Panc1 (cell line): ENCODE results near the gene MEX3C. TPM values are rescaled to one million over a fixed set of nuclear protein-coding genes. Genes with fewer than 3 reads are reported as not detected.

Experiments used
- ATAC-seq: fragments of 200-7000 bp; cut with Tn5 transposase; 2 replicates; pipeline ENCODE4 v1.9.1; 2020; ENCODE audit warnings: mild to moderate bottlenecking, moderate library complexity
- BruUV-seq: library from RNA; stranded (reverse); fragments of 400-500 nt; replicated peaks from 2 replicates; lab custom pipeline; 2021; lab: Mats Ljungman, UMichigan
- CTCF ChIA-PET: fragments of 300-600 bp; sonication (Branson Sonifier 250); formaldehyde crosslinking; loops from one replicate; lab custom pipeline; 2022; ENCODE audit warnings: antibody characterized with exemption; lab: Charles Lee
- POLR2A ChIA-PET: fragments of 300-600 bp; sonication (Branson Sonifier 250); formaldehyde crosslinking; loops from one replicate; lab custom pipeline; 2022; ENCODE audit warnings: antibody characterized with exemption; lab: Charles Lee
- DNase-seq: peaks from one replicate; pipeline ENCODE4 v3.0.0-alpha.2; 2010; ENCODE audit warnings: low read depth, low spot score
- H3K27ac ChIP-seq: 2 replicates; pipeline ENCODE4 v1.5.1; 2011; ENCODE audit warnings: mild to moderate bottlenecking, low read length, inconsistent platforms
- H3K27me3 ChIP-seq: fragments of 200-500 bp; sonication (Bioruptor generic); 2 replicates; pipeline ENCODE4 v1.6.0; 2014; ENCODE audit warnings: low read length, inconsistent platforms; ENCODE audit not compliant: control insufficient read depth, insufficient read depth
- H3K36me3 ChIP-seq: fragments of 200-500 bp; sonication (Bioruptor generic); 2 replicates; pipeline ENCODE4 v1.5.1; 2014; ENCODE audit warnings: inconsistent platforms, mild to moderate bottlenecking, low read length, moderate library complexity; ENCODE audit not compliant: control insufficient read depth, insufficient read depth
- H3K4me1 ChIP-seq: 2 replicates; pipeline ENCODE4 v1.5.1; 2011; ENCODE audit warnings: inconsistent platforms, mild to moderate bottlenecking, low read length, moderate library complexity; ENCODE audit not compliant: control insufficient read depth, insufficient read depth
- H3K4me3 ChIP-seq, 2 experiments: 2 replicates each; pipeline ENCODE4 v1.5.1; 2011 to 2012; ENCODE audit warnings: low read depth in 2 of 2, low read length in 2 of 2, mild to moderate bottlenecking in 2 of 2, inconsistent platforms in 1 of 2, moderate library complexity in 1 of 2
- H3K9me3 ChIP-seq: fragments of 200-500 bp; sonication (Bioruptor generic); 2 replicates; pipeline ENCODE4 v1.5.1; 2014; ENCODE audit warnings: low read depth, mild to moderate bottlenecking, inconsistent platforms, low read length, moderate library complexity; ENCODE audit not compliant: control insufficient read depth, insufficient read depth
- POLR2AphosphoS5 ChIP-seq: IDR thresholded peaks from 2 replicates; pipeline ENCODE4 v1.6.1; 2012; ENCODE audit warnings: mild to moderate bottlenecking, low read depth, low read length, moderate library complexity
- SIN3A ChIP-seq: IDR thresholded peaks from 2 replicates; pipeline ENCODE4 v1.6.1; 2012; ENCODE audit warnings: low read depth, mild to moderate bottlenecking, low read length, moderate library complexity, borderline replicate concordance; ENCODE audit not compliant: insufficient read depth
- TCF7L2 ChIP-seq: IDR thresholded peaks from 2 replicates; pipeline ENCODE4 v1.6.1; 2011; ENCODE audit warnings: mild to moderate bottlenecking, low read depth, low read length, inconsistent platforms
- in situ Hi-C: cut with HindIII; loops from 2 replicates; pipeline ENCODE4 v1.10.0; 2016; ENCODE audit warnings: low sequenced_read_pairs, low pct_unique_long_range_greater_than_20kb
- intact Hi-C: fragments of 100-400 bp; cut with micrococcal nuclease; formaldehyde crosslinking; loops from one replicate; pipeline ENCODE4 v1.10.0; 2022; ENCODE audit not compliant: unreplicated experiment
- total RNA-seq: library from RNA; stranded (reverse); gene quantifications from one replicate; pipeline ENCODE4 v1.2.1, GENCODE V29; 2021; ENCODE audit not compliant: unreplicated experiment
- TF ChIP-seq, protein P1 (sequence below): fragments of 450-650 bp; IDR thresholded peaks from 2 replicates; pipeline ENCODE4 v1.5.1; 2017; ENCODE audit warnings: mild to moderate bottlenecking
- TF ChIP-seq, protein P2 (sequence below), 2 experiments: IDR thresholded peaks; 2 replicates each; pipeline ENCODE4 v1.6.1; 2011 to 2012; ENCODE audit warnings: low read depth in 2 of 2, control low read depth in 1 of 2, low read length in 1 of 2, mild to moderate bottlenecking in 1 of 2, moderate library complexity in 1 of 2; ENCODE audit not compliant: insufficient read depth in 1 of 2

Gene MEX3C
- total RNA-seq, 1 experiment from 2014 or later = 29.0 TPM

DNA sequence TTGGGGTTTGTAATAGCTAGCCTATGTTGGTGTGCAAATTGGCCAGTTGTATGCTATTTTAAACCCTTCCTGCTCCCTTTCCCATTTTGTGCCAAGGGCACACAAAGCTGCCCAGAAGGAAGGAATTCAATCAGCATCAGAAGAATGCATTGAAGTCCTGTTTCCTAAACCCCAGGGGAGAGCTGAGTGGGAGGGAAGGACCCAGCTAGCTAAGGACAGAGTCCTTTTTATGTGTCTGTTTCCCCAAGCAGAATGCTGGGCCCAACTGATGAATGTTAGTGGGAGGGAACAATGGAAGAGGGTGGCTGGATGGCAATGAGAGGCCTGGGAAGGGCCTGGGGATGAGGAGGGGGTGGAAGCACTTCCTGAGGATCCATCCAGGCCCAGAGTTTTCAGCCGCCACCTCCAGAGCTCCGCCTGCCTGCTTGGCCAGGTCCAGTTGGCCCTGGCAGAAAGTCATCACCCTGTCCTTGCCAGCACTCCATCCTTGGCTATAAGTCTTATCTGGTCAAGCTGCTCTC, 32.7 kb downstream of the MEX3C start:
- Histone ChIP-seq H3K36me3 (no peaks in the 10 kb centered on the region), H3K4me3 (no peak overlapping the region), H3K9me3 (no peaks in the 10 kb centered on the region), H3K27ac (no peak overlapping the region), H3K4me1 (no peaks in the 10 kb centered on the region), H3K27me3 (no peaks in the 10 kb centered on the region)
- DNase-seq (no peak), ATAC-seq (no peak)
- in situ Hi-C loops = no loop called here
- no peak for TF ChIP-seq TCF7L2
- TF ChIP-seq, protein P1, sequence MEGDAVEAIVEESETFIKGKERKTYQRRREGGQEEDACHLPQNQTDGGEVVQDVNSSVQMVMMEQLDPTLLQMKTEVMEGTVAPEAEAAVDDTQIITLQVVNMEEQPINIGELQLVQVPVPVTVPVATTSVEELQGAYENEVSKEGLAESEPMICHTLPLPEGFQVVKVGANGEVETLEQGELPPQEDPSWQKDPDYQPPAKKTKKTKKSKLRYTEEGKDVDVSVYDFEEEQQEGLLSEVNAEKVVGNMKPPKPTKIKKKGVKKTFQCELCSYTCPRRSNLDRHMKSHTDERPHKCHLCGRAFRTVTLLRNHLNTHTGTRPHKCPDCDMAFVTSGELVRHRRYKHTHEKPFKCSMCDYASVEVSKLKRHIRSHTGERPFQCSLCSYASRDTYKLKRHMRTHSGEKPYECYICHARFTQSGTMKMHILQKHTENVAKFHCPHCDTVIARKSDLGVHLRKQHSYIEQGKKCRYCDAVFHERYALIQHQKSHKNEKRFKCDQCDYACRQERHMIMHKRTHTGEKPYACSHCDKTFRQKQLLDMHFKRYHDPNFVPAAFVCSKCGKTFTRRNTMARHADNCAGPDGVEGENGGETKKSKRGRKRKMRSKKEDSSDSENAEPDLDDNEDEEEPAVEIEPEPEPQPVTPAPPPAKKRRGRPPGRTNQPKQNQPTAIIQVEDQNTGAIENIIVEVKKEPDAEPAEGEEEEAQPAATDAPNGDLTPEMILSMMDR = no peak
- TF ChIP-seq, protein P2, sequence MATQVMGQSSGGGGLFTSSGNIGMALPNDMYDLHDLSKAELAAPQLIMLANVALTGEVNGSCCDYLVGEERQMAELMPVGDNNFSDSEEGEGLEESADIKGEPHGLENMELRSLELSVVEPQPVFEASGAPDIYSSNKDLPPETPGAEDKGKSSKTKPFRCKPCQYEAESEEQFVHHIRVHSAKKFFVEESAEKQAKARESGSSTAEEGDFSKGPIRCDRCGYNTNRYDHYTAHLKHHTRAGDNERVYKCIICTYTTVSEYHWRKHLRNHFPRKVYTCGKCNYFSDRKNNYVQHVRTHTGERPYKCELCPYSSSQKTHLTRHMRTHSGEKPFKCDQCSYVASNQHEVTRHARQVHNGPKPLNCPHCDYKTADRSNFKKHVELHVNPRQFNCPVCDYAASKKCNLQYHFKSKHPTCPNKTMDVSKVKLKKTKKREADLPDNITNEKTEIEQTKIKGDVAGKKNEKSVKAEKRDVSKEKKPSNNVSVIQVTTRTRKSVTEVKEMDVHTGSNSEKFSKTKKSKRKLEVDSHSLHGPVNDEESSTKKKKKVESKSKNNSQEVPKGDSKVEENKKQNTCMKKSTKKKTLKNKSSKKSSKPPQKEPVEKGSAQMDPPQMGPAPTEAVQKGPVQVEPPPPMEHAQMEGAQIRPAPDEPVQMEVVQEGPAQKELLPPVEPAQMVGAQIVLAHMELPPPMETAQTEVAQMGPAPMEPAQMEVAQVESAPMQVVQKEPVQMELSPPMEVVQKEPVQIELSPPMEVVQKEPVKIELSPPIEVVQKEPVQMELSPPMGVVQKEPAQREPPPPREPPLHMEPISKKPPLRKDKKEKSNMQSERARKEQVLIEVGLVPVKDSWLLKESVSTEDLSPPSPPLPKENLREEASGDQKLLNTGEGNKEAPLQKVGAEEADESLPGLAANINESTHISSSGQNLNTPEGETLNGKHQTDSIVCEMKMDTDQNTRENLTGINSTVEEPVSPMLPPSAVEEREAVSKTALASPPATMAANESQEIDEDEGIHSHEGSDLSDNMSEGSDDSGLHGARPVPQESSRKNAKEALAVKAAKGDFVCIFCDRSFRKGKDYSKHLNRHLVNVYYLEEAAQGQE (IDR thresholded peaks at IDR 0.05; ENCODE audit: insufficient read depth in 1 of 2, low read depth in 2 of 2, low read length in 1 of 2) = no peak
- no peak for TF ChIP-seq SIN3A
- no peak for TF ChIP-seq POLR2AphosphoS5
- no TSS peak for BruUV-seq
- ChIA-PET CTCF (interaction anchor here (0.6 kb wide), 1 partner anchor 209 kb away, joined by 3 read pairs; no protein-coding TSS in a partner anchor), POLR2A (no interaction called here)
- intact Hi-C loops = no loop called here

DNA sequence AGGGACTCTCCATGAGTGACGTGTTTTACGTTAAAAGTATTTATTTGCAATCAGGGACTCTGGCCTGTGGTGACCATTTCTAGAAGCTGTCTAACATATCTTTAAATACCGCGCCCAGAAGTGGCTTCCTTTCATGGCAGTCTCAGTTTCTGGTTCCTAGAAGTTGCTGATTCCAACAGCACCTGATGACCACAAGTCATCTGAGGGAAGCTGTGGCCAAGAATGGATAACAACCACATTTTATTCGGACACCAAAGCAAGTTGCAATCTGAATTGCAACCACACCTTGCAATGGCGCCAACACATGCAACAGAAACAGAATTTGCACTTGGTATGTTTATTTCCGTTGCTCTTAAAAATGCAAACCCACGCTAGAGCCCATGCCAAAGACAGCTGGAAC, 33.1 kb downstream of the MEX3C start:
- no peaks in the 10 kb centered on the region for H3K9me3 ChIP-seq
- H3K4me3 ChIP-seq = no peak overlapping the region
- H3K36me3 ChIP-seq = no peaks in the 10 kb centered on the region
- H3K4me1 ChIP-seq = no peaks in the 10 kb centered on the region
- H3K27me3 ChIP-seq = no peaks in the 10 kb centered on the region
- CTCF ChIA-PET = interaction anchor here (0.6 kb wide), 1 partner anchor 209 kb away, joined by 3 read pairs; no protein-coding TSS in a partner anchor
- in situ Hi-C loops = no loop called here
- ATAC-seq (no peak), DNase-seq (no peak)
- H3K27ac ChIP-seq = no peak overlapping the region
- BruUV-seq = no TSS peak
- TF ChIP-seq SIN3A (no peak), TCF7L2 (no peak), POLR2AphosphoS5 (no peak)
- TF ChIP-seq, protein P2 (IDR thresholded peaks at IDR 0.05; ENCODE audit: insufficient read depth in 1 of 2, low read depth in 2 of 2, low read length in 1 of 2) = no peak
- TF ChIP-seq, protein P1 = no peak
- intact Hi-C loops = no loop called here
- POLR2A ChIA-PET = no interaction called here
